A673 (cell line): Measurements from ENCODE around the gene CCDC33. TPM values are rescaled to one million over a fixed set of nuclear protein-coding genes. Genes with fewer than 3 reads are reported as not detected.

Experiments used
- BruUV-seq: library from RNA; stranded (reverse); fragments of 400-500 nt; replicated peaks from 2 replicates; lab custom pipeline; 2021; lab: Mats Ljungman, UMichigan
- CTCF ChIA-PET: fragments of 300-600 bp; sonication (Branson Sonifier 250); formaldehyde crosslinking; loops from one replicate; lab custom pipeline; 2022; ENCODE audit warnings: antibody characterized with exemption; lab: Charles Lee
- POLR2A ChIA-PET: fragments of 300-600 bp; sonication (Branson Sonifier 250); formaldehyde crosslinking; loops from one replicate; lab custom pipeline; 2022; ENCODE audit warnings: antibody characterized with exemption; ENCODE audit not compliant: low non-redundant PET; lab: Charles Lee
- DNase-seq: peaks from one replicate; pipeline ENCODE4 v3.0.0-alpha.2; 2015; ENCODE audit warnings: low spot score
- H3K27ac ChIP-seq: fragments of 200-600 bp; sonication (generic); 2 replicates; pipeline ENCODE4 v1.5.1; 2016; ENCODE audit warnings: mixed run types, low read depth, mild to moderate bottlenecking, mixed read lengths, antibody characterized with exemption, low read length; ENCODE audit not compliant: poor library complexity, severe bottlenecking
- H3K27me3 ChIP-seq: fragments of 200-600 bp; sonication (generic); replicated peaks from 2 replicates; pipeline ENCODE4 v1.6.1; 2017; ENCODE audit warnings: mixed run types, low read depth, mild to moderate bottlenecking, mixed read lengths, antibody characterized with exemption, low read length; ENCODE audit not compliant: insufficient read depth, poor library complexity
- H3K36me3 ChIP-seq: fragments of 200-600 bp; sonication (generic); 2 replicates; pipeline ENCODE4 v1.6.1; 2016; ENCODE audit warnings: mixed run types, mild to moderate bottlenecking, mixed read lengths, antibody characterized with exemption, low read length; ENCODE audit not compliant: insufficient read depth, poor library complexity, severe bottlenecking
- H3K4me1 ChIP-seq: fragments of 200-600 bp; sonication (generic); 2 replicates; pipeline ENCODE4 v1.6.1; 2017; ENCODE audit warnings: mixed run types, mild to moderate bottlenecking, mixed read lengths, antibody characterized with exemption, low read length; ENCODE audit not compliant: insufficient read depth, poor library complexity, severe bottlenecking
- H3K4me3 ChIP-seq: fragments of 200-600 bp; sonication (generic); 2 replicates; pipeline ENCODE4 v1.5.1; 2016; ENCODE audit warnings: low read depth, mixed run types, mild to moderate bottlenecking, mixed read lengths, low read length; ENCODE audit not compliant: poor library complexity, severe bottlenecking
- H3K9me3 ChIP-seq: fragments of 200-600 bp; sonication (generic); 2 replicates; pipeline ENCODE4 v1.6.1; 2016; ENCODE audit warnings: mixed run types, low read depth, mild to moderate bottlenecking, mixed read lengths, antibody characterized with exemption, low read length; ENCODE audit not compliant: poor library complexity, severe bottlenecking
- EZH2 ChIP-seq: fragments of 200-600 bp; sonication (generic); IDR thresholded peaks from 2 replicates; pipeline ENCODE4 v1.6.1; 2017; ENCODE audit warnings: borderline replicate concordance, low read depth, mild to moderate bottlenecking, mixed read lengths, antibody characterized with exemption, low read length; ENCODE audit not compliant: poor library complexity, severe bottlenecking
- intact Hi-C: fragments of 100-400 bp; cut with micrococcal nuclease; formaldehyde crosslinking; loops from one replicate; pipeline ENCODE4 v1.10.0; 2022; ENCODE audit not compliant: unreplicated experiment
- total RNA-seq: library from RNA; stranded (reverse); gene quantifications from 2 replicates; pipeline ENCODE4 v1.2.3, GENCODE V29; 2021
- TF ChIP-seq, protein P1 (sequence below): fragments of 300-800, 200-600 bp; sonication (generic); conservative IDR thresholded peaks from 2 replicates; pipeline ENCODE4 v1.5.1; 2017; ENCODE audit warnings: low read depth, mild to moderate bottlenecking, antibody characterized with exemption, low read length, moderate library complexity, mixed read lengths

The CCDC33 gene
- total RNA-seq, 1 experiment from 2014 or later: not detected

DNA sequence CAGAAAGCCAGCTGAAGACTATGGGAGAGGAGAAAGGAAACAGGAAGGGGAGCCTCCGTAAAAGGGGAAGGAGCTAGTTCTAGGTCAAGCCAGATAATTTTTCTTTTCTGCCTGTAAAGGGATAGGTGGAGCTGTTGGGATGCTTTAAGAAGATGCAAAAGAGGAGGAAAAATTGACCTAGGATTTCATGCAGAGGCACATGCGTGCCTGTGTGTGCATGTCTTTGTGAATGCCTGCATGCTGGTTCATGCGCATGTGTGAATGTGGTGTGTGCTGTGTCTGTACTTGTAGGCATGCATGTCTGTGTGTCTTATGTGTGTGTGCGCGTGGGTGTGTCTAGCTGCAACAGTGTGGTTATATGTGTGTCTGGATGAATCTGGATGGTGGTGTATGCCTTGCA, 27.3 kb downstream of the CCDC33 start:
- intact Hi-C loops: no loop called here

DNA sequence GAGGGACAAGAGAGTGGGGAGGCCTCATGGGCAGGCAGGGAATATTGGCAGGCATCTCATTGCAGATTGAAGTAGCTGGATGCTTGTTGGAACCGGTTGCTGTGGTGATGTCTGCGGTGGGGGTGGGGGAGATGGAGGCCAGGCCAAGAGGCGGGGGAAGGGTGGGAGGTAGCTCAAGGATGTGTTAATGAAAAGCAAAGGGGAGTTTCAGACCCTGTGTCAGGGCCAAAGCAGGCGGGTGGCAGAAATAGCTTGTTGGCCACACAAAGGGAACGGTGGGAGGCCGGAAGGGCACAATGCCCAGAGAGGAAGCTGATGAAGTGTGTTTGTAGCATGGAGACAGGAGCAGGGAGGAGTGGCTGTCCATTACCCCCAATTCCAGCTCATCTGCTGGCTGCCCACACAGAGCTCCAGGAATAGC, 28.0 kb downstream of the CCDC33 start:
- H3K27ac ChIP-seq: no peak overlapping the region
- no TSS peak for BruUV-seq

More for the DNA sequence above, 27.3 kb downstream of the CCDC33 start:
- H3K27me3 ChIP-seq: peaks cover 6% of the 10 kb centered on the region
- no TSS peak for BruUV-seq
- no peak overlapping the region for H3K27ac ChIP-seq
- DNase-seq: no peak
- ChIA-PET CTCF (no interaction called here), POLR2A (no interaction called here)
- TF ChIP-seq, protein P1, sequence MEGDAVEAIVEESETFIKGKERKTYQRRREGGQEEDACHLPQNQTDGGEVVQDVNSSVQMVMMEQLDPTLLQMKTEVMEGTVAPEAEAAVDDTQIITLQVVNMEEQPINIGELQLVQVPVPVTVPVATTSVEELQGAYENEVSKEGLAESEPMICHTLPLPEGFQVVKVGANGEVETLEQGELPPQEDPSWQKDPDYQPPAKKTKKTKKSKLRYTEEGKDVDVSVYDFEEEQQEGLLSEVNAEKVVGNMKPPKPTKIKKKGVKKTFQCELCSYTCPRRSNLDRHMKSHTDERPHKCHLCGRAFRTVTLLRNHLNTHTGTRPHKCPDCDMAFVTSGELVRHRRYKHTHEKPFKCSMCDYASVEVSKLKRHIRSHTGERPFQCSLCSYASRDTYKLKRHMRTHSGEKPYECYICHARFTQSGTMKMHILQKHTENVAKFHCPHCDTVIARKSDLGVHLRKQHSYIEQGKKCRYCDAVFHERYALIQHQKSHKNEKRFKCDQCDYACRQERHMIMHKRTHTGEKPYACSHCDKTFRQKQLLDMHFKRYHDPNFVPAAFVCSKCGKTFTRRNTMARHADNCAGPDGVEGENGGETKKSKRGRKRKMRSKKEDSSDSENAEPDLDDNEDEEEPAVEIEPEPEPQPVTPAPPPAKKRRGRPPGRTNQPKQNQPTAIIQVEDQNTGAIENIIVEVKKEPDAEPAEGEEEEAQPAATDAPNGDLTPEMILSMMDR: no peak
- TF ChIP-seq EZH2: no peak
- no peaks in the 10 kb centered on the region for H3K36me3 ChIP-seq
- peaks cover 10% of the 10 kb centered on the region for H3K4me1 ChIP-seq
- H3K4me3 ChIP-seq: no peak overlapping the region
- H3K9me3 ChIP-seq: no peaks in the 10 kb centered on the region

DNA sequence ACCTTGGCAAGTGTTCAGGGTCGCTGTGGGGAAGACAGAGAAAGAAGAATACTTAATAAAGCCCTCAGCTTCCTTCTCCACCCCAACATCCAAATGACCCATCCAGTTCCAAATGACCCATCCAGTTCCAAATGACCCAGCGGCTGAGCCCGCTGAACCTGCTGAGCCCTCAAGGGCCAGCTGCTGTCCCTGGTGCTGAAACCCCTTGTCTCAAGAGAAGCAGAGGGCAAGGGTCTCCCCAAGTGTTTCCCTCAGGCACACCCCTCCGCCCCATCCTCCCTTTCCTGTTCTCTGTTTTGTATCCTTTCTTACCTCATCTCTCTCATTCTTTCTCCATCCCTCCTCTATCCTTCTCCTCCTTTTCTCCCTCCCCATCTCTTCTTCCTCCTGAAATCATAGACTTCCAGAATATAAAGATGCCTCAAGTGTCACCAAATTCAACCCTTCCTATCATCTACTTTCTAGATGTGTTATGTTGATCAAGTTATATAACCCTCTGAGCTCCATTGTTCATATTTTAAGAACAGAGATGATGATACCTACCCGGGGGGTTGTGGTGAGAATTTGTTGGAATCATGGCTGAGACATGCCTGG, 29.0 kb downstream of the CCDC33 start:
- CTCF ChIA-PET: no interaction called here
- TF ChIP-seq, protein P1: no peak
- TF ChIP-seq EZH2: no peak
- H3K4me3 ChIP-seq: no peak overlapping the region
- no peaks in the 10 kb centered on the region for H3K9me3 ChIP-seq
- no peaks in the 10 kb centered on the region for H3K36me3 ChIP-seq
- no peak overlapping the region for H3K27ac ChIP-seq
- intact Hi-C loops: loop anchor here (1.0 kb wide), 1 partner anchor 26 kb away; no protein-coding TSS in a partner anchor
- peaks cover 6% of the 10 kb centered on the region for H3K27me3 ChIP-seq
- no peaks in the 10 kb centered on the region for H3K4me1 ChIP-seq
- BruUV-seq: no TSS peak
- DNase-seq: peak; percentile 48
- POLR2A ChIA-PET: no interaction called here

More for the DNA sequence above, 28.0 kb downstream of the CCDC33 start:
- peaks cover 6% of the 10 kb centered on the region for H3K27me3 ChIP-seq
- ChIA-PET POLR2A (no interaction called here), CTCF (no interaction called here)
- intact Hi-C loops: no loop called here
- TF ChIP-seq, protein P1: no peak
- no peak for TF ChIP-seq EZH2
- DNase-seq: no peak
- H3K9me3 ChIP-seq: no peaks in the 10 kb centered on the region
- H3K4me3 ChIP-seq: no peak overlapping the region
- no peaks in the 10 kb centered on the region for H3K36me3 ChIP-seq
- H3K4me1 ChIP-seq: peaks cover 4% of the 10 kb centered on the region
